ENCODE results near the gene KCNH3.
"Not testable (repeated sequence)": the region's sequence is repeated elsewhere in the genome, so short reads cannot be mapped to it uniquely, and the experiment has no call there.

Gene KCNH3

DNA sequence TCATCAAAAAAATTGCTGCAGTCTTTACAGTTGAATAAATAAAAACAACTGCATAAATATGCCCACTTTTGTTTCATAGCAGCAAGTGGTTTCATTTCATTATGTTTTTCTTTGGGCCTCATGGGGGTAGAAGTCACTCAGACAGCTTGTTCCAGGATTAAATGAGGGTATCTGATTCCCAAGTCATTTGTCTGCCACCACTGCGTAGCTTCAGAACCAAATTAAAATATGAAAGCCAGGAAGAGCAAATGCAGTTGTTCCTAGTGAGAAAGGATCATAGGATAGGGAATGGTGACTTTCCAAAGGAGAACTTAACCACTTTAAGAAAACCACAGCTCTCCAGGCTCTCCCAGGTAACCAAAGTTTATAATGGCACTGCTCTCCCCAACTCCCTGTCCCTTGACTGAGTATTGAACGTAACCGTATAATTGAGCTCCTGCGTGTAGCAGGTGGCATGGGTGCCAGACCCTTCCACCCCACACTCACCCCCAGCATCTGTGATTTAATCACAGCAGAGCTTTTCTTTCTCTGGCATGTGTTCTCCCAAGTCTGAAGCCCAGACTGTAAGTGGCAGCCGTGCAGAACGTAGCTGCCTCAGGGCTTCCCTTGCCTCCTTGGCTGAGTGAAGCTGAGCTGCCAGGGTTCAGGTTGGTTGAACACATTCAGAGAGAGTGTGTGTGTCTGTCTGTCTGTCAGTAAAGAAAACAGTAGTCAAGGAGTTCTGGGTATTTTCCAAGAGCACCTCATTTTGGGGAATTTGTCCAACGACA lies 11.3 kb upstream of the KCNH3 start:
- no peak for DNase-seq (ENCODE audit: low read depth in 2 of 2)

DNA sequence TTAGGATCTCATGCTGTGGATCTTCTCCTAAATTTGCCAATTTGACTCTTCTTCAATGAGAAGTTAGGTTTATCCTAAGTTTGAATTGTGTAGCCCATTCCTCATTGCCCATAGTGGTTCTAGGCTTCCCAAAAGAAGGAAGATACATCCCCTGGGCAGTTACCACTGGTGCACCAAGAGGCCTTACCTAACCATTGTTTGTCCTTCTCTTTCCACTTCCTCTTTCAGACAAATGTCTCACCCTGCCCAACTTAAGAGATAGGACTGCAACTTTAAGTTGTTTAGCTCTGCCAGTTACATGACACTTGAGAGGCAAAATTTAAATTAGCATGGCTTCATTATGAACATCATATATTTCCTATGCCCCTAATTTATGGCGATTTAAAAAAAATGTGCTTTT lies 9.4 kb upstream of the KCNH3 start:
- DNase-seq (ENCODE audit: low read depth in 2 of 2): no peak

DNA sequence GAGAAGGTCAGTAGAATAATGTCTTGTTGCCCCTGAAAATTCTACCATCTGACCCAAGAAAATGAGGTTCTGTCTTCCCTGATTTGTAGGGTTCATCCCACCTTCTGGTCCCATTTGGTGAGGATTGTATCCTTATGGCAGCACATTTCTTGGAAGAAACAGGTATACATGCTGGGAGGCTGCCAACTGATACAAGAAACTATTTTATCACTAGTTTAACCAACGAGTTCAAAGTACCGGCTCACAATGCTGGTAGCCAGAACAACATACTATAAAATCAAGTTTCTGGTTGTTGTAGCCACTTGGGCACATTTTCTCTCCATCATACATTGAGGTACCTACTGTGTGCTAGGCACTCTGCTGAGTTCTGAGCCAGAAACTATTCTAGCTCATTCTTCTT lies 7.1 kb upstream of the KCNH3 start:
- no peak for DNase-seq (ENCODE audit: low read depth in 2 of 2)

DNA sequence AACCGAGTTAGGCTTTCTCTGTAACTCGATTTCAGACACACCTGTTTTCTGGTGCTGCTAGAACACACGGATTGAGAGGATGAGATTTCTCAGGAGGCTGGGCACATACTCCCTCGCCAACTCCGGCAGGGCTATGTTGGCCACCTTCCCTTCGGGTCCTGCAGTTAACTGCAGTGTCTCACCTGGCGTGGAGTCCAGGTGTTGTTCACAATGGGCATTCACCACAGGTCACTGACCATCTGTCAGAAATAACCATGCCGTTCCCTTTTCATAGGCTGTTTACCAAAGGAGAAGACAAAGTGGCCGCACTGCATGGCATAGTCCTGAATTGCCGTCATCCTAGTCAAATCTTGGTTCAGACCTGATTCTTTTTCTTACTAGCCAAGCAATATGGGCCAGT lies 5.5 kb upstream of the KCNH3 start:
- DNase-seq (ENCODE audit: low read depth in 2 of 2): no peak

DNA sequence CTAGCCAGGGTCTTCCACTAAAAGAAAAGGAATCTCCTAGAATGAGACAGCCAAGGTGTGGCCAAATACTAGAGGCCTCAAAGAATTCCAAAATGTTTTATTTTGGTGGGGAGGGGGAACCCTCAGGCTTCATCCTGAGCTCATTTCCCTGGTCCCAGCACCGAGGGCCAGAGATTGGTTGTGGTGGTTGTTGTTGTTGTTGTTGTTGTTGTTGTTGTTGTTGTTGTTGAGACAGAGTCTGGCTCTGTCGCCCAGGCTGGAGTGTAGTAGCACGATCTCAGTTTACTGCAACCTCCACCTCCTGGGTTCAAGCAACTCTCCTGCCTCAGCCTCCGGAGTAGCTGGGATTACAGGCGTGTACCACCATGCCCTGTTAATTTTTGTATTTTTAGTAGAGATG lies 4.7 kb upstream of the KCNH3 start:
- DNase-seq (ENCODE audit: low read depth in 2 of 2): not testable (repeated sequence)

DNA sequence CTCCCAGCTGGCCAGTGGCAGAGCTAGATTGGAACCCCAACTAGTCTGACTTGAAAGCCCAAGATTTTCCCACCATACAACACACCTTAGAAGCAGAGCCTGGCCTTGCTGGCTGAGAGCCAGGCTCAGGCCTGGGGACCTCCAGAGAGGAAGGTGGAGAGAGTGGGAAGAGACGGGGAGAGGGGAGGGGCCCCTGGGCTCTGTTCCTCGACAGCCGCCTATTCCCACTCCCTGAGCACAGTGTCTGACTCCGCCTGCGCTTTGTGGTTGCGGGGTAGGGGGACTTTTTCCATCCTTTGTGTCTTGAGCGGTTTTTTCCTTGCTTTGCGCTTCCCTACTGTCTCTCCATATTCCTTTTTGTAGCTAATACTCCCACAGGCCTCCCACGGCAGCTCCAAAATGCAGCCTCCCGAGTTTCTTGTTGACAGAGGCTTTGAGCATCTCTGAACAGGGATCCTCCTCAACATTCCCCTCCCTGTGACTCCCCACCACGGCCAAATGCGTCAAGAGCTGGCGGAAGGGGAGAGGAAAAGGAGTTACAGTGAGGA lies 4.0 kb upstream of the KCNH3 start:
- no peak for DNase-seq (ENCODE audit: low read depth in 2 of 2)

DNA sequence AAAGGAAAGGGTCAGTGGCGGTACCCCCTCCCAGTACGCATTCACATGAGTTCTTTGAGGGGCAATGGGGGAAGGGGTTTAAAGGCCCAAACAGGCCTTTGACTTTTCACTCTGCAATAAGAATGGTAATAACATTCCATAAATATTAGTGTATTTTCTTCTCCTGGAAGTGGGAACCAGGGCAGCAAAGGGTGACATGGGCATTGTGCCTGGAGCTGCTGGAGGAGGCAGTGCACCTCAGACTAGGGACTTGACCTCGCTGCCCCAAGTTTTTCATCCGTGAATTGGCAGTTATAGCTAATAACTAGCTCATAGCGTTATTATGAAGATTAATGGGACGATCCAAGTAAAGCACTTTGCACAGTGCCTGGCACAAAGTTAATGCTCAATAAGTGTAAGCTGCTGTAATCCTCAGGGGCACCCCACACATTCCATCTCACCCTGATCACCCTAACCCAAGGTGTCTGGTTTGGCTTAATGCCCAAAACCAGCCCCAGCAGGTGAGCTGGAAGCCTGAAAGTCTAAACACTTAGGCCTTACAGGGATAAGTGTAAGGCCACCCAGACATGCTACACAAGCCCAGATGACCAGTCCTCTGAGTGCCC lies 2.8 kb upstream of the KCNH3 start:
- DNase-seq (ENCODE audit: low read depth in 2 of 2): no peak

DNA sequence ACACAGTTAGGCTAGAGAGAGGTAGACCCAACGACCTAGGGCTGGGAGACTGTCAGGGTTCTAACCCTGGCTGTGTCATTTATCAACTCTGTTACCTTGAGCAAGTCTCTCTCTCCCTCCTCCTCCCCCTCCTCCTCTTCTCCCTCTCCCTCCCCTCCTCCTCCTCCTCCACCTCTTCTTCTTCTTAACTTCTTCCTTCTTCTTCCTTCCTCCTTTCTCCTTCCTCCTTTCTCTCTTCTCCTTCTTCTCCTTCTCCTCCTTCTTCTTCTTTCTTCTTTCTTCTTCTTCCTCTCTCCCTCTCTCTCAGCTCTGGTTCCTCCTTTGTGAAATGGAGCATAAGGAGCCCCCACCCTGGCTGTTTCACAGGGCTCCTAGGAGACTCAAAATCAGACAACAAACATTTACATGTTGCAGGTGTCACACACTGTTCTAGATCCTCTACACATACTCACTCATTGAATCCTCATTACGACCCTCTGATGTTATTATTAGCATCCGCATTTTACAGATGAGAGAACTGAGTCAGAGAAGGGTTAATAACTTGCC lies 2.2 kb upstream of the KCNH3 start:
- no peak for DNase-seq (ENCODE audit: low read depth in 2 of 2)

DNA sequence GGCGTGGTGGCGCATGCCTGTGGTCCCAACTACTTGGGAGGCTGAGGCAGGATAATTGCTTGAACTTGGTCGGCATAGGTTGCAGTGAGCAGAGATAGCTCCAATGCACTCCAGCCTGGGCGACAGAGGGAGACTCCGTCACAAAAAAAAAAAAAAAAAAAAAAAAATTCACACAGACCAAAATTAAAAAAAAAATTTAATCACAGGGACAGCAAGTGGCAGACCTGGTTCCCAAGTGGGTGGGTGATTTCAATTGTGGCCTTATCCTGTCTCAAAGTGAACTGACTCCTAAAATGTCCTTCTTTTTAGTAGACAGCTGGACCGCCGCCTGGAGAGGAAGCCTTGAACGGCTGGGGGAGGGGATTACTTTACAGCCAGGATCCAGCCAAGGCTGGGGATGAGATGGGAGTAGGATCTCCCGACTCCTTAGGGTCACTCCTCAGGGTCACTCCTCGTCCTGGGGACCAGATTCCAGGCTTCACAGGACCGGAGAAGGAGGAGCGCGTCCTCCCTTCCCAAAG lies 1.5 kb upstream of the KCNH3 start:
- DNase-seq (ENCODE audit: low read depth in 2 of 2): no peak

DNA sequence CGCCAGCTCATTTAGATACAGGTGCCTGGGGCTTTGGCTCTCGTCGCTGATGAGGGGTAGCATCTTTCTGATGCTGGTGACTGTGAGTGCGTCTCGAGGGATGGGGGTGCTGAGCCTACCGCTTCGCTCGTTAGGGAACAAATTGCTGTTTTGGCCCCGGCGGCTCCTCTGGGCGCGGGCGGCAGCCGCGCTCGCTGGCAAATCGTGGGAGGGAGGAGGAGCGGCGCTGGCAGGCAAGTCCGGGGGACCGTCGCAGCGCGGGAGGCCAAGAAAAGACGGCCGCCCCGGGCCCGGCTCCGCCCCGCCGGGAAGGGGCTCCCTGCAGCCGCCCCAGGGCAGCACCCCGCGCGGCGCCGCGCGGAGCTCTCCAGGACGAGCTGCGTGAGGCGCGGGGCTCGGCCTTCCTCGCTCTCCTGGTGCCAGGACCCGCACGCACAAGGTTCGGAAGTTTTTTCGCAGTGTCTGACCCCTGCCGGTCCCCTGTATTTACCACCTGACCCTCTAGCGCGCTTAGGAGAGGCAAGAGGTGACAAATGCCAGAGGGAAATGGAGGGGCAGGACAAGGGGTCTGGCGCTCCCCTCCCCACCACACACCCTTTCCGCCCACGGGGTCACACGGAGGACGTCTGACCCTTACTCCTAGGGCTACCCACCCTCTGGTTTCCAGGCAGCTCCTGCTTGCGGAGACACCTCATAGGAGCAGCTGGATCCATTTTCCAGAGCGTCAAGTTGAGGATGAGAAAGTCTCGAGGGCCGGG lies 899 bp upstream of the KCNH3 start:
- peak in 1 of 2 donors; percentile 23 for DNase-seq (ENCODE audit: low read depth in 2 of 2)

DNA sequence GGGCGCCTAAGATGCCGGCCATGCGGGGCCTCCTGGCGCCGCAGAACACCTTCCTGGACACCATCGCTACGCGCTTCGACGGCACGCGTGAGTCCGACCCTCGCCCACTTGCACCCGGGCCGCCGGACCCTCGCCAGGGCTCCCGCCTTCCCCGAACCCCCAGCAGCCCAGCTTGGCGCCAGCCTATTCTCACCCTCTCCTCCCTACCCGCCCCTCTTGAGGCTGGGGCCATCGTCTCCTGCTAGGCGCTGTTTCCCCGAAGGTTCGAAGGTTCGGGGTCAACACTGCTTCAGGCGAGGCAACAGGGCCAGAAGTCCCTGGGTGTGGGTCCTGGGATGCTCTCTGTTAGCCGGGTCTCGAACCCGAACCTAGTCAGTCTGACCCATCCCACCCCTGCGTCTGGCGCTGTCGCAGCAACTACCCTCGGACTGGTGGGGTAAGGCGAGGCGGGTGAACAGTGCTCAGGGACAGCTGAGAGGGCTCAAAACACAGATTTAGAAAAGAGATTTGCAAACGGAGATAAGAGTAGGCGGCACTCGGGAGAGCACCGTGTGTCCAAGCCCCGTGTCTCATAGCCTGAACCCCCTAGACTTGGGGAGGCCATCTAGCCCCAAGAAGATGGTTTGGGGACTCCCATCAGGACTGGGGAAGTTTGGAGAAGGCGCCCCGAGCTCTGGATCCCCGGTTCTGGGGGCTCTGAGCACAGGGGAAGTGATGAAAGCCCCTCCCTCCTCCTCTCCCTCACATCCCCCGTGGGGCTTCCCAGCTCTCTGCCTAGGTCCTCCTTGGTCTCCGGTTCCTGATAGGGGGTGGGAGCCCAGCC lies 787 bp downstream of the KCNH3 start:
- DNase-seq (ENCODE audit: low read depth in 2 of 2): no peak

DNA sequence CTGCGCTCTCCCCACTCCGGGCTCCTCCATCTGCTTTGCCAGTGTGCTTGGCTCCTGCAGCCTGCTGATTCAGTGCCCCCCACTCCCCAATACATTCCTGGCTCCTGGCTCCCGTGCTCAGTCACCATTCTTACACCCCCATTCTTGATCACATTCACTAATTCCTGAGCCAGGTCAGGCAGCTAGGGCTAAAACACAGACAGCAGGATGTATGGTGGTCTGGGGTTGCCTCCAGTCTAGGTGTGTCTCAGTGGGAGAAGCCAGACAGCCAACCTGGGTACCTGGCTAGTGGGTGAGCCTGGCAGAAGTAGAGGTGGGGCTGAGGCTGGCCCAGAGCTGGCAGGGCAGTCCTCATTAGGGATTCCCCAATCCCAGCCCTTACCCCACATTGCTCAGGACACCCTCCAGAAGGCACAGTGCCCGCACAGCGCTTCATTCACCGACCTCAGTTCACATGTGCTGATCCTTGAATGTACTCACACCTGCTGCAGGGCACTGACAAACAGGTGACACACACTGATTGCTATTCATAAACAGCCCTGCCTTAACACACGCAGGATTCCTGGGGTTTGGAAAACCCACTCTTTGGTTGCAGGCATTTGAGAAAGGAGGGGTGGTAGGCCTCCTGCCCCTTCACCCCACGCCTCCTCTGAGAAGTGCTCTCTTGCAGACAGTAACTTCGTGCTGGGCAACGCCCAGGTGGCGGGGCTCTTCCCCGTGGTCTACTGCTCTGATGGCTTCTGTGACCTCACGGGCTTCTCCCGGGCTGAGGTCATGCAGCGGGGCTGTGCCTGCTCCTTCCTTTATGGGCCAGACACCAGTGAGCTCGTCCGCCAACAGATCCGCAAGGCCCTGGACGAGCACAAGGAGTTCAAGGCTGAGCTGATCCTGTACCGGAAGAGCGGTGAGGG lies 1.7 kb downstream of the KCNH3 start:
- DNase-seq (ENCODE audit: low read depth in 2 of 2): no peak

DNA sequence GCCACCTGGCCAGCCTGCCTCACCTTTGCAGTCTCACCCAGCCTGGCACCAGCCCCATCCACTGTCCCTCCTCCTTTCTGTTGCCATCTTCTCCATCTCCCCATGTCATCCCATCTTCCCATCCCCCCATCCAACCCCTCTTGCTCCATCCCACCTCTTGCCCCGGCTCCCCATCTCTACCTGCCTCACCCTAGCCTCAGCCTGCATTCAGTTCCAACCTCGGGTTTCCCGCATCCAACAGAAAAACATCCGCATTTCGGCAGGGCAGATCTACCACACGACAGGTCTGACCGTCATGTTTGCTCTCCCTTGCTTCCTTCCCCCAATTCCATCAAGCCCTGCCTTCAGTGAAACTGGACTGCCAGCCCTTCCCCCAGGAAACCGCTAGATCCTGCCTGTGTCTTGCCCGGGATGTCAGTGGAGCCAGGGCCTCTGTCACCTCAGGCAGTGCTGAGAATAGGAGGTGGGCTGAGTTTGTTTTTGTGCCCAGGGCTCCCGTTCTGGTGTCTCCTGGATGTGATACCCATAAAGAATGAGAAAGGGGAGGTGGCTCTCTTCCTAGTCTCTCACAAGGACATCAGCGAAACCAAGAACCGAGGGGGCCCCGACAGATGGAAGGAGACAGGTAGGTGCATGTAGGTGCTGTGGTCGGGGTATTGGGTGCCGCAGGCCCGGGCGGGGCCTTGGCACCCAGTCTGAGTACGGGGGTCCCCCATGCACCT lies 2.5 kb downstream of the KCNH3 start:
- no peak for DNase-seq (ENCODE audit: low read depth in 2 of 2)

DNA sequence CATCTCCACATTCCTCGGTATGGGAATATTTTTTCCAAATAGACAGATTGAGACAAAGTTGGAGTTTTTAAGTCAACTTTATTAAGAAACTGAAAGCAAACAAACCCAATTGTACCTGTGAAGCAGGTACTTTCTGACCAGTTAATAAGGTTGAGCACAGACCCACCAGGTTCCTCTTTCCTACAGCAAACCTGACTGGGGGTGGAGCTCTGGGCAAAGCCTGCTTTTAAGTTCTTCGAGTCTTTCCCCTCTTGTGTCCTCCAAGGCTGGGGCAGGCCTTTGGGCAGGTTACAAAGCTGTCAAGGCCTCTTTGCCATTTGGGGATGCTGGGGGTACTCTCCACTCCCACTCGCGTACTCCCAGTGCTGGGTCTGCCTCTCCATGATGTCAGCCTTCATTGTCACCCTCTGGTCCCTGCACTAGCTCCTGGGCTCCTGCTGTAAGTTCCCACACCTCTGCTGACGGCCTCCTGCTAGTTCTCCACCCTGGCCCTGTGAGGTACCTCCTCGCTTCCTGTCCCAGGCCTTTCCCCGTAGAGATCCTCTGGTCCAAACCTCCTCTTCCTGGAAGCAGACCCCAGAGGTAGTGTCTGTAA lies 3.2 kb downstream of the KCNH3 start:
- DNase-seq (ENCODE audit: low read depth in 2 of 2): no peak

DNA sequence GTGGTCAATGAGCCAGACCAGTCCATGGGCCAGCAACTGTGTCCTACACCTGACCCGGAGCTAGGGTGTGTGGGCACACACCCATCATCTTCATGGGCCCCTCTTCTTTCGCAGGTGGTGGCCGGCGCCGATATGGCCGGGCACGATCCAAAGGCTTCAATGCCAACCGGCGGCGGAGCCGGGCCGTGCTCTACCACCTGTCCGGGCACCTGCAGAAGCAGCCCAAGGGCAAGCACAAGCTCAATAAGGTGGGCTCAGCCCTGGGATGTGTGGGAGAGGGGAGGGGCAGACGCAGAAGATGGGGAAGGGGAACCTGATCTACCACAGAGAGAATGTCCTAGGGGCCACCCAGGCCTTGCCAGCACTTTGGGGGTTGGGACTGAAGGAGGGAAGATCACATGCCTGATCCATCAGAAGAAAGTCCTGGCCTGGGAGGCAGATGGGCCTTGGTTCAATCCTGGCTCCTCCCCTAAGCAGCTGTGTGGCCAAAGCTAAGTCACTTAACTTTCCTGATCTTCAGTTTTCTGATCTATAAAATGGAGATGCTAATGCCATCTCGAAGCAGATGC lies 3.8 kb downstream of the KCNH3 start:
- no peak for DNase-seq (ENCODE audit: low read depth in 2 of 2)

DNA sequence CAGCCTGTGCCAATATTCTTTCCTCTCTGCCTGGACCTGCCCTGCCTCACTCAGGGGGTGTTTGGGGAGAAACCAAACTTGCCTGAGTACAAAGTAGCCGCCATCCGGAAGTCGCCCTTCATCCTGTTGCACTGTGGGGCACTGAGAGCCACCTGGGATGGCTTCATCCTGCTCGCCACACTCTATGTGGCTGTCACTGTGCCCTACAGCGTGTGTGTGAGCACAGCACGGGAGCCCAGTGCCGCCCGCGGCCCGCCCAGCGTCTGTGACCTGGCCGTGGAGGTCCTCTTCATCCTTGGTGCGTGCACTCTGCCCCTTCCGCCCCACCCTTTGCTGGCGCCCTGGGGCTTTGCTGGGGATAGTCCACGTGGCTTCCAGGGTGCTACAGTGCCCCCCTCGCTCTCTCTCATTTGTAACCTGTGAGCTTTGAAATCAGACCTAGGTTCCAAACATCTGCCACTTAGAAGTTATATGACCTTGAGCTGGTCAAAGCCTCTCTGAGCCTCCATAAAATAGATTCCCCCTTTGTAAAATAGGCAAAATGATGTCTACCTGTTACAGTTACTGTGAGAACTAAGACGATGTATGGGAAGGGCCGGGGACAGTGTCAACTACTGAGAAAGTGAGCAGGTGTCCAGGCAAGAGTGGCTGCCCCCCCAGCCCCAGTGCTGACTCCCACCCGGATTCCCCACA lies 4.5 kb downstream of the KCNH3 start:
- no peak for DNase-seq (ENCODE audit: low read depth in 2 of 2)

DNA sequence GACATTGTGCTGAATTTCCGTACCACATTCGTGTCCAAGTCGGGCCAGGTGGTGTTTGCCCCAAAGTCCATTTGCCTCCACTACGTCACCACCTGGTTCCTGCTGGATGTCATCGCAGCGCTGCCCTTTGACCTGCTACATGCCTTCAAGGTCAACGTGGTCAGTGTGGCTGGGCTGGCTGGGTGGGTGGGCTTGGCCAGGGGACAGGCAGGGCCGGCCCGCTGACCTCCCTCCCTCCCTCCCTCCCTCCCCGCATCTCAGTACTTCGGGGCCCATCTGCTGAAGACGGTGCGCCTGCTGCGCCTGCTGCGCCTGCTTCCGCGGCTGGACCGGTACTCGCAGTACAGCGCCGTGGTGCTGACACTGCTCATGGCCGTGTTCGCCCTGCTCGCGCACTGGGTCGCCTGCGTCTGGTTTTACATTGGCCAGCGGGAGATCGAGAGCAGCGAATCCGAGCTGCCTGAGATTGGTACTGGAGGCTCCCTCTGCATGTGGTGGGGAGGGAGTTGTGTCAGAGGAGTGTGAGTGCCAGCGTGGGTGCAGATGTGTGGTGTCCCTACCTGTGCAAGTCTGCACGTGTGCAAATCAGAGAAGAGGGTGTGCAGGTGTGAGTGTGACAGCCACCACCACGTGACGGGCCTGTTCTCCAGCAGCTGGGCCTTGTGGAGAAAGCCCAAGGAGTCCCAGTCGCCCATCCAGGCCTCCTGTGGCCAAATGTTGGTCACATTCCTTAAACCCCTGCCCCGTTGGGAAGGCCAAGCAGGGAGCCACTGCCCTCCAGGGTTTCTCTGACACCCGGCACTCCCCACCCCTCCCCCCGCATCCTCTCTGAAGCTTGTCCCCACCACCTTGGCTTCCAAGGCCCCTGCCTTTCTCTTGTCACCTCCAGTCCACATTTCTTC lies 5.3 kb downstream of the KCNH3 start:
- no peak for DNase-seq (ENCODE audit: low read depth in 2 of 2)

Measured in stimulated activated CD8-positive, alpha-beta memory T cell treated with anti-CD3 and anti-CD28 coated beads, Interleukin-15, amount 100 ng/mL, for 4 hours (primary cell).